ENCODE data around the gene FXYD1. TPM values are rescaled to one million over a fixed set of nuclear protein-coding genes. Genes with fewer than 3 reads are reported as not detected.
"Not testable (repeated sequence)": the region's sequence is repeated elsewhere in the genome, so short reads cannot be mapped to it uniquely, and the experiment has no call there.

Gene FXYD1
- total RNA-seq, 1 experiment from 2014 or later, result not detected

DNA sequence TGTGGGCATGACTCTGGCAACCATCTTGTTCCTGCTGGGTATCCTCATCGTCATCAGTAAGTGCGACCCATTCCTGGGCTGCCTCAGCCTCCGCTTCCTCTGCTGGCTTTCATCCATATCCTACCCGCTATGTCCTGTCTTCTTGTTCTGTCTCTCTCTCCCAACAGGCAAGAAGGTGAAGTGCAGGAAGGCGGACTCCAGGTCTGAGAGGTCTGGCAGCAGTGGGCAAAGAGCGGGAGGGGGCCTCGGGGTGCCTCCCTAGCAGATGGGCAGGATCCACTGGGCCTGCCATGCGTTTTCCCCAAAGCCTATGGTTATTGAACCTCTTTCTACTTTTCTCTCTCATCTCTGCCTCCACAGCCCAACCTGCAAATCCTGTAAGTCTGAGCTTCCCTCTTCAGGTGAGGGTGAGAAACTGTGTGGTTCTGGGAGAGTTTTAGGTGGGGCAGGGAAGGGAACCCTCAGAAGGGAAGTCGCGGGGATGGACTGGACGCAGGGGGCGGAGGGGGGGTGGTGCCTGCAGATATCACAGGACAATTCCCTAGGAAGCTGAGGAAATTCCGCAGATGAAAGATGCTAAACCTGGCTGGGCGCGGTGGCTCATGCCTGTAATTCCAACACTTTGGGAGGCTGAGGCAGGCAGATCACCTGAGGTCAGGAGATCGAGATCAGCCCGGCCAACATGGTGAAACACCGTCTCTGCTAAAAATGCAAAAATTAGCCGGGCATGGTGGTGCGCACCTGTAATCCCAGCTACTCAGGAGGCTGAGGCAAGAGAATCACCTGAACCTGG, 12.8 kb downstream of the FXYD1 start:
- ChIA-PET POLR2A (ENCODE audit: unreplicated experiment) (interaction anchor here (0.6 kb wide), 1 partner anchor 493 kb away, joined by 4 read pairs; no protein-coding TSS in a partner anchor), CTCF (no interaction called here)
- intact Hi-C loops (cut with micrococcal nuclease; ENCODE audit: unreplicated experiment), result no loop called here
- H3K4me2 ChIP-seq, result no peak overlapping the region
- peaks cover 16% of the 10 kb centered on the region for H3K4me1 ChIP-seq (replicated peaks; ENCODE audit: insufficient read depth)
- H3K27ac ChIP-seq, result no peak overlapping the region
- no peaks in the 10 kb centered on the region for H3K9me3 ChIP-seq (ENCODE audit: insufficient read depth, low read depth)
- H4K20me1 ChIP-seq (ENCODE audit: insufficient read depth), result 0 out of 2 replicates have a peak, but pooled peaks cover 3% of the 10 kb centered on the region
- H3K27me3 ChIP-seq (ENCODE audit: insufficient read depth, low read depth), result no peaks in the 10 kb centered on the region
- DNase-seq, result no peak
- H2AFZ ChIP-seq, result no peak overlapping the region
- no peak overlapping the region for H3K4me3 ChIP-seq
- BruUV-seq (replicated peaks), result no TSS peak
- TF ChIP-seq, protein P1, sequence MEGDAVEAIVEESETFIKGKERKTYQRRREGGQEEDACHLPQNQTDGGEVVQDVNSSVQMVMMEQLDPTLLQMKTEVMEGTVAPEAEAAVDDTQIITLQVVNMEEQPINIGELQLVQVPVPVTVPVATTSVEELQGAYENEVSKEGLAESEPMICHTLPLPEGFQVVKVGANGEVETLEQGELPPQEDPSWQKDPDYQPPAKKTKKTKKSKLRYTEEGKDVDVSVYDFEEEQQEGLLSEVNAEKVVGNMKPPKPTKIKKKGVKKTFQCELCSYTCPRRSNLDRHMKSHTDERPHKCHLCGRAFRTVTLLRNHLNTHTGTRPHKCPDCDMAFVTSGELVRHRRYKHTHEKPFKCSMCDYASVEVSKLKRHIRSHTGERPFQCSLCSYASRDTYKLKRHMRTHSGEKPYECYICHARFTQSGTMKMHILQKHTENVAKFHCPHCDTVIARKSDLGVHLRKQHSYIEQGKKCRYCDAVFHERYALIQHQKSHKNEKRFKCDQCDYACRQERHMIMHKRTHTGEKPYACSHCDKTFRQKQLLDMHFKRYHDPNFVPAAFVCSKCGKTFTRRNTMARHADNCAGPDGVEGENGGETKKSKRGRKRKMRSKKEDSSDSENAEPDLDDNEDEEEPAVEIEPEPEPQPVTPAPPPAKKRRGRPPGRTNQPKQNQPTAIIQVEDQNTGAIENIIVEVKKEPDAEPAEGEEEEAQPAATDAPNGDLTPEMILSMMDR (conservative IDR thresholded peaks at IDR 0.05), result no peak
- TF ChIP-seq EZH2 (IDR thresholded peaks at IDR 0.05; ENCODE audit: low read depth), result no peak
- peaks cover 4% of the 10 kb centered on the region; the same call in 1 of the 2 replicates for H3F3A ChIP-seq (ENCODE audit: insufficient read depth, low read depth)
- no peaks in the 10 kb centered on the region for H3K9me2 ChIP-seq (ENCODE audit: insufficient read depth)
- H3K79me2 ChIP-seq (ENCODE audit: low read depth), result peaks cover 30% of the 10 kb centered on the region
- no peaks in the 10 kb centered on the region for H3K36me3 ChIP-seq (ENCODE audit: low read depth)

DNA sequence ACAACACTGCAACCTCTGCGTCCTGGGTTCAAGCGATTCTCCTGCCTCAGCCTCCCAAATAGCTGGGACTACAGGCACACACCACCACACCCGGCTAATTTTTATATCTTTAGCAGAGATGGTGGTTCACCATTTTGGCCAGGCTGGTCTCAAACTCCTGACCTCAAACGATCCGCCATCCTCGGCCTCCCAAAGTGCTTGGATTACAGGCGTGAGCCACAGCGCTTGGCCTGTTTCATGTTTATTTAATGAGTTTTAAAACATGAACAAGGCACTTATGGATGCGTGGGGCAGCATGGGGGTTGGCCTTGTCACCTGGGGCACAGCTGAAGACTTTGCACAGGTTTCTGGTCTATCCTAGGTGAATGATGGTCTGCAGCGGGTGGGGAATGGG, 14.5 kb downstream of the FXYD1 start:
- H3K9me2 ChIP-seq (ENCODE audit: insufficient read depth); intact Hi-C loops (cut with micrococcal nuclease; ENCODE audit: unreplicated experiment); CTCF ChIA-PET: not testable (repeated sequence)

DNA sequence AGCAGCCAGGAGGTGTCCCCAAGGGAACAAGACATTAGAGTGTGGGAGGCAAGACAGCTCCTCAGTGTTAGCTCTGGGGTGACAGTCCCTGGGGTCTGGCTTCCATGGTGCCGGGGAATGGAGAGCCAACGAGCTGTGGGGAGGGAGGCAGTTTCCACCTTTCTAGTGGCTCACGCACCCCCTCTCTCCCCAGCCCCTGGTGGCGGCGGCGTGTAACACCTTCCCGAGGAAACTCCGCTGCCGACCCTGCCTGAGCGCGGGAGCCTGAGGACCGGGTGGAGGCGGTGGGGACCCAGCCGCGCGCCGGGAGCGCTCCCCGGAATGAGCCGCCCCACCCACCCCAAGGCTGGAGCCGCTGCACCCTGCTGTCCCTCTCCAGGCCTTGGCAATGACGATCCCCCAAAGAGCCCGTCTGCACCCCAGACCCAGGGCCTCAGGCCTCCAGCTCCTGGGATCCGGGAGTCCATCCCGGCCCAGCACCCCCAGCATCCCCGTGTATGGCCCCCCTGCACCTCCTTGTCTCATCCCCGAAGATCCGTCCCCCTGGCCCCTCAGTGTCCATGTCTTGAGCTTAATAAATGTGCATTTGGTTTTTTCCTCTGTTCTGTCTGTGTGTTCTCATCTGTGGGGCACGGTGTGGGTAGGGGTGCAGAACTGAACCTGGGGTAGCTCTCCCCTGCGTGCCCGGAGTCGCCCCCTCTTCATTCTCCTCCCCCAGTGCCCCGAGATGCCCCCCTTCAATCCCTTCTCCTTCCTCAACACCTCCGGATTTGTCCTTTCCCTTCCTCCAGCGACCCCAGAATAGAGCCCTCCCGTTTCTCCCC, 15.3 kb downstream of the FXYD1 start:
- peak overlapping the region; percentile 95 for H3K4me2 ChIP-seq
- peaks cover 20% of the 10 kb centered on the region for H3K36me3 ChIP-seq (ENCODE audit: low read depth)
- peak overlapping the region; percentile 83 for H2AFZ ChIP-seq
- peak overlapping the region; percentile 66 for H3K27ac ChIP-seq
- POLR2A ChIA-PET (ENCODE audit: unreplicated experiment), result interaction anchor here (0.6 to 1.0 kb wide), 2 partner anchors 13 to 893 kb away, joined by 3 to 13 read pairs; no protein-coding TSS in a partner anchor
- H3K27me3 ChIP-seq (ENCODE audit: insufficient read depth, low read depth), result no peaks in the 10 kb centered on the region
- H3F3A ChIP-seq (ENCODE audit: insufficient read depth, low read depth), result peaks cover 12% of the 10 kb centered on the region
- DNase-seq, result peak in 1 of 2 experiments; percentile 57
- peaks cover 32% of the 10 kb centered on the region for H3K4me1 ChIP-seq (replicated peaks; ENCODE audit: insufficient read depth)
- no TSS peak for BruUV-seq (replicated peaks)
- CTCF ChIA-PET, result interaction anchor here (0.6 to 0.7 kb wide), 4 partner anchors 9 to 208 kb away, joined by 3 to 15 read pairs (median 7); partner anchors contain the start of gene FXYD7
- H4K20me1 ChIP-seq (ENCODE audit: insufficient read depth), result 0 out of 2 replicates have a peak, but pooled peaks cover 9% of the 10 kb centered on the region
- peak overlapping the region; percentile 71 for H3K4me3 ChIP-seq
- TF ChIP-seq, protein P1 (conservative IDR thresholded peaks at IDR 0.05), result peak; percentile 73
- no peak for TF ChIP-seq EZH2 (IDR thresholded peaks at IDR 0.05; ENCODE audit: low read depth)
- no peaks in the 10 kb centered on the region for H3K9me3 ChIP-seq (ENCODE audit: insufficient read depth, low read depth)
- H3K79me2 ChIP-seq (ENCODE audit: low read depth), result peaks cover 54% of the 10 kb centered on the region
- intact Hi-C loops (cut with micrococcal nuclease; ENCODE audit: unreplicated experiment), result no loop called here
- no peaks in the 10 kb centered on the region for H3K9me2 ChIP-seq (ENCODE audit: insufficient read depth)

More for the DNA sequence above, 14.5 kb downstream of the FXYD1 start:
- H3K9me3 ChIP-seq (ENCODE audit: insufficient read depth, low read depth); DNase-seq; H4K20me1 ChIP-seq (ENCODE audit: insufficient read depth); H3K27me3 ChIP-seq (ENCODE audit: insufficient read depth, low read depth); H3K27ac ChIP-seq; H2AFZ ChIP-seq; H3F3A ChIP-seq (ENCODE audit: insufficient read depth, low read depth): not testable (repeated sequence)
- peak overlapping the region; percentile 71; the same call in 1 of the 2 replicates for H3K4me3 ChIP-seq
- H3K36me3 ChIP-seq (ENCODE audit: low read depth), result peaks cover 12% of the 10 kb centered on the region; the same call in 1 of the 2 replicates
- peak overlapping the region; percentile 95 for H3K4me2 ChIP-seq
- peaks cover 46% of the 10 kb centered on the region for H3K79me2 ChIP-seq (ENCODE audit: low read depth)
- TSS peak; percentile 43 for BruUV-seq (replicated peaks)
- H3K4me1 ChIP-seq (replicated peaks; ENCODE audit: insufficient read depth), result peaks cover 31% of the 10 kb centered on the region
- POLR2A ChIA-PET (ENCODE audit: unreplicated experiment), result interaction anchor here (0.7 kb wide), 1 partner anchor 37 kb away, joined by 3 read pairs; no protein-coding TSS in a partner anchor

All from PC-9 (cell line).